GM19099 (cell line): ENCODE data around the gene MLYCD.

ENCODE experiments used
- POLR2A ChIP-seq: IDR thresholded peaks from 3 replicates; pipeline ENCODE4 v1.6.1; 2011; ENCODE audit warnings: low read depth; ENCODE audit not compliant: insufficient read length; ENCODE audit errors: extremely low read depth

MLYCD gene

DNA sequence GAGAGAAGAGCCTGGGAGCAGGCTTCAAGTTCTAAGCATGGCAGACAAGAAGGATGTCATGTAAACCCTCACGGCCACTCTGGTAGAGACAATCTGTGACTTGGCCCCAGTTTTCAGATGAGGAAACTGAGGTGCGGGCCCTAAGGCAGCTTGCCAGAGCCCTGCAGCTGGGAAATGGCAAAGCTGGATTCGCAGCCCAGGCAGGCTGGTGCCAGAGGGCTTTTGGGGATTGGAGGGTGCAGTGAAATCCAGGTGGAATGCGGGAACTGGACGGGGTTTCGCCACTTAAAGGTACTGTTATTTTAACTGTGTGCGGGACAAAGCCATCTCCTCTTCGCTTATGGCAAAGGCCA lies 53.6 kb downstream of the MLYCD start:
- no peak for TF ChIP-seq POLR2A

DNA sequence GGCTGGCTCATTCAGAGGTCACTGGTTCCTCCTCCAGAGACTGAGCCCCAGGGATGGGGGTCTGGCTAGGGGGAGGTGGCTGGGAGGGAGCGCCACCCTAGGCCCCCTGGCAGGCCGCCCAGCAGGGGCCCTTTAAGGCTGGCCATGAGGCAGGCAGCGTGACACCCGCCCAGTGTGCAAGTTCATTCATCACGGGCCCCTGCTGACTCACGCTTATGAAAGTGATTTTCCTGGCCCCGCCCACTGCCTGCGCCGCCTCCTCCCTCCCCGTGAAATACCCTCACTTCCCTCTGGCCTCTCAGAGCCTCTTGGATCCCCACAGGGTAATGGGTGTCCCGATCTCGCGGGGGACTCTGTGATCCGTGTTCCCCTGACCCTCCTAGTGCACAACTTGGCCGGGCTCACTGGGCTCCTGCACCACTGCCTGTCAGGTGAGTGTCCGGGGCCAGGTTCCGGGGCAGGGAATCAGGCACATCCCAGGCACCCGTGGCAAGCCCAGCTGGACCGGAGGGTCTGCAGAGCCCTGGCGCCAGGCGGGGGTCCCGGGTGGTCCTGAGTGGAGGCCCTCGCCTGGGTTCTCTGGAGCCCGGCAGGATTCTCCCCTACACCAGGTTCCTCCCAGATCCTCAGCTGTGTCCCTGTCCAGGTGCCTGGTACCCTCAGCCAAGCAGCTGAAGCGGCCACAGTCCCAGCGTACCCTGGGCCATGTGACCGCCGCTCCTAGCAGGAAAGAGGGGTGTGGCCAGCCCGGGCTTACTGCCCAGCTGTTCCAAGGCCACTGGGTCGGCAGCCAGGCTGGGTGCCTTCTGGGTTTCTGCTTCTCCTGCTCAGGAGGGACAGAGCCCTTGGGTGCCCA lies 54.3 kb downstream of the MLYCD start, which contains the start of gene OSGIN1:
OSGIN1 (plus strand) TSS at position 301 of the 856 bp plus-strand sequence. CDS start 4,432 bp downstream, outside the sequence.
- peak; percentile 54 for TF ChIP-seq POLR2A

DNA sequence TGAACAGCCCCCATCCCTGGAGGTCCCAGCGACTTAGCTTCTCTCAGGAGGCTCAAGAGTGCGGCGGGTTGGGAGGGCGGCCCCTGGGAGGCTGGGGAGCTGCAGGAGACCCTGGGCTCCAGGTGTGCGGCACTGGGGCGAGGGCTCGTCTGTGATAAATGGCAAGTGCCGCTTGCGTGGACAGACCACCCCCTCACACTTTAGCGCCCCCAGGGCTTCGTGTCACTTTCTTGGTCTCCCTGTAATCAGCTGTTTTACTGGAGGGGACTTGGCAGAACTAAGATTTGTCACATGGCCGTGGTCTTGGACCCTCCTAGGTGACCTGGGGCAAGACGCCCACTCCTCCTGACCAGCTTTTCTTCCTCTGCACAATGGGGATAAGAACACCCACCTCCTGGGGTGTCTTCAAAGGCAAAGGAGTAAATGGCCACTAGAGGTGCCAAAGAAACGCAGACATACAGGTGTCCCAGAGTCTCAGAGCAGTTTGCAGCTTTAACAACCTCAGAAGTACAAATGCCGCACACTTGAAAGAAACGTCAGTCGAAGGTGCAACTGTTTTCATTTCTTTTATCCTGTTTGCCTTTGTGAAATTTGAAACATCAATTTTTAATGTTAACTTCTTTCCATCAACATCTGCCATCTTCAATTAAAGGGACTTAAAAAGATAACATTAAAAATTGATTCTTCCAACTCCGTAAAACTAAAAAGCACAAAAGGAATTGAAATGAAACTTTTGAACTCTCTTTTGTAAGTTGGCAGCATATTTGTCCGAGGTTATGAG lies 55.1 kb downstream of the MLYCD start:
- no peak for TF ChIP-seq POLR2A

DNA sequence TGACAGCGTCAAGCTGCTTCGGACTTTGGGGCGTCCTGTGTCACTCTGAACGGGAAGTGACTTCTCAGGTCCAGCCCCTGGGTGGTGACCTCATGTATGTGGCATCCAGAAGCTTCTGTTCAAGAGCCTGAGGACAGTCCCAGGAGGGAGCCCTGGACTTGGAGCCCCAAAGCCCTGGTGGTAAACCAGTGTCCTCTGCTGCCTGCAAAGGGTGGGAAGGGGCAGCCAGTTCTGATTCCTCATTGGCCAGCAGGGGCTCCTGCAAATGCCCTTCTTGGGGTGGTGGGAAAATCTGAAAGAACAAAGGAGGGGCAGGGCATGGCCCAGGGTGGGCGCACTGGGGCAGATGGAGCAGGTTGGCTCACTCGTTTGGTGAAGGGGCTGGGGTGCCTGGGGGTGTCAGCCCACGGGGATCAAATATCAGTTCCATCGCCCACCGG lies 55.7 kb downstream of the MLYCD start:
- TF ChIP-seq POLR2A, result no peak

DNA sequence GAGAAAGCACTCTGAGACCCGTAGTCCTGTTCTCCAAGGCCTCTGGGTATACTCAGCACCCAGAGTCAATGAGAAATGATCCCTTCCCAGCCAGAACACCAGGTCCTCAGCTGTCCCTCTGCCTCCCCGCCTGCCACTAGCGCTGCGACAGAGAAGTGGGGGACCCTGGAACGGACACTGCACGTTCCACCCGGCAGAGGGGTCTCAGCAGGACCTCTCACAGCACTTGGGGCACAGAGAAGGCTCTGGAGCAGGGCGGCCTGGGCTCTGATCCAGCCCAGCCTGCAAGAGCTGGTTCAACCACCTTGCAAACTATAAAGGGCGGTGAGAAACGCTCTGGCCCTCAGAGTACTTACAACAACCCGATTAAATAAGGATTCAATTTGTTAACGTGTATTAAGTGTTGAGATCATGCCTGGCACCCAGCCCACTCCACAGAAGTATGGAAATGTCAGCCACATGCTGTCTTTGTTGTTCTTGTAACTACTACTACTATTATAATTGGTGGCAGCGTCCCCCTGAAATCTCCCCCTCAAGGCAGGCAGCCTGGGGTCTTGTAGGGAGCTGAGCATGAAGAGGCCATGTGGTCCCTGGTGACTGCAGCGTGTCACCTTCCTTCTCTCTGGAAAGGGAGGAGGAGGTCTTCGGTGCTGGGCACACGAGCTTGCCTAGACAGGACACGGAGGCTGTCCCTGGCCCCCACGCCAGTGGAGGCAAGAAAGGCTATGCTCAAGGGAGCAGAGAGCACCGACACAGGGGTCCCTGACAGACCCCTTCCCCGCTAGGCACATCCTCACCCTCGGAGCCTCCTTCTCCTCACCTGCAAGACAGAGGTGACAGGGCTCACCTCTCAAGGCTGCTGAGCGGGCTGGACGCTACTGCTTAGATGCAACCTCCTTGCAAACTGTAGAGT lies 56.6 kb downstream of the MLYCD start:
- TF ChIP-seq POLR2A, result no peak

DNA sequence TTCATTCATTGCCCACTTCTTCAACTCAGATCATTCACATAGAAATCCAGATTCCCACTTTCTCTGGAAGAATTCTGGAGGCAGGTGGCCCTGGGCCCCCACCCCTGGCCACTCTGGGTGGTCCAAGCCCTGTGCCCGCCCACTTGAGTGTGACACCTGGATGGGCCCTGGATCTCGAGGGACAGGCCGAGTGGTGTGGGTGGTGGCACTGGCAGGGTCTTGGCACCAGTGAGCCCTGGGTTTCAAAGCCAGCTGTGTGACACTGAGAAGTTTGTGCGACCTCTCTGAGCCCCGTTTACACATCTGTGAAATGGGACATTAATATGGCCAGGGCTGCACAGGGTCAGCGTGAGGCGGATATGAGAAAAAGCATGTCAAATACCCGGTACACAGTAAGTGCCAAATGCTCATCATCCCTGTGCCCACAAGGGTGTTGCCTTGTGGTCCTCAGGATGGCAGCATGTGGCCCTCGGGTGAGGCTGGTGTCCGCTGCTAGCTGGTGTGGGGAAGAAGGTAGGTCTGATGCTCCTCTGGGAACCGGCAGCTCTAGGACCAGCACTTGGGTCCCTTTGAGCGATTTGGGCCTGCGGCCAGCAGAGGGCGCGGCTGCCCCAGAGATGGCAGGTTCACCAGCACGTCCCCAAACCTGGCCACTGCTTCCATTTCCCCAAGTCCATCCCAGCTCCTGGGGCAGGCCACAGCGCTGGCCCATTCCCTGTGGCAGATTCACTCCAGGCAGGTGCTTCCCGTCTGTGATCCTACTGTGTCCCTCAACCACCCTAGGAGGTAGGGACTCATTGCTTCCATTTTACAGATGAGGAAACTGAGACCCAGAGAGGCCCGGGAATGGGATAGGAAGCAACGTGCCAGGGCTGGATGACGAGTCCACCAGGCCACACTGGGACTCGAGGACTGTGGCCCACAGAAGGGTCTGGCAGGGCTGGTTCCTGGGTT lies 57.7 kb downstream of the MLYCD start:
- no peak for TF ChIP-seq POLR2A

DNA sequence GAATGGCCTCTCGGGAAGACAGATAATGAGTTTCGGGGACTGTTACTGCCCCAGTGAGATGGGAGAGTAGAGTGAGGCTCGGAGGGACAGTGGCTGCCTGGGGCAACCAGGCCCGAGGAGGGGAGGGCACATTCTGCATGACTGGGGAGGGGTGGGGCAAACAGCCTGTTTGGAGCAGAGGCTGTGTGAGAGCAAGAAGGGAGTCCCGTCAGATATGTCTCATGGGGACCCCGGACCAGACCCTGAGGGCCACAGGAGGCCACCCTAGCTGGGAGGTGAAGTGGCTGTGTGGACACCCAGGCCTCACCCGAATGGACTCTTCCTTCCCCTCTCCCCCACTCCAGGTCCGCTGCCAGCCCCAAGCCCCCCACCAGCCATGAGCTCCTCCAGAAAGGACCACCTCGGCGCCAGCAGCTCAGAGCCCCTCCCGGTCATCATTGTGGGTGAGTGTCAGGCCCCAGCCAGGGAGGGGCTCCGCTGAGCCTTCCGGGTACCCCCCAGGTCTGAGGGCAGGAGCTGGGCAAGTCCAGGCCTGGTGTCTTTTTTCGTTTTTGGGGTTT lies 58.5 kb downstream of the MLYCD start:
- no peak for TF ChIP-seq POLR2A

DNA sequence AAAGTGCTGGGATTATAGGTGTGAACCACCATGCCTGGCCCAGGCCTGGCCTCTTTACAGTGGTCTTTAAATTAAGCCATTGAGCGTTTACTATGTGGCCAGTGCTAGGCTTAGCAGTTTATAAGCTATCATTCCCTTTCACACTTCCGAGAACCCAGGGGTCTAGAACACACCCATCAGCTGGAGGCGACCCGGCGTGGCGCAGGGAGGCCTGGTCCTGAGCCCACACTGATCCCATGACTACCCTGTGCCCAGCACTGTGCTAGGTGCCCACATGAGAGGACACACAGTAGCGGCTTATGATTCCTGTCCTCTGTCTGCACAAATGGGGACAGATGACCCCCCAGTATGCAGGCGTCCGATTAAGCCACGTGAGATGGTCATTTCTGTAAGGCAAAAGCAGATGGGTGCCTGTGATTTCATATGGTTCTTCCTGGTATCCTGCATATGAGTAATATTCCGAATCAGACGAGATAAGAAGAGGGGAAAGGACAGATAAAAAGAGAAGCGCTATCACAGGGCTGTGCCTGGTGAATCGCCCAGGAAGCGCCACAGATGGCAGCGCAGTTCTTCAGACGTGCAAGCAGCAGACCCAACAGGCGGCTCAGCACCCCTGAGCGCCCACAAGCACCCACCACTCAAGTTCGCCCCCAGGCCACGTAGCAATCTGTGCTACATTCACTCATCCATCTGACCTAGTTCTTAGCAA lies 59.4 kb downstream of the MLYCD start:
- no peak for TF ChIP-seq POLR2A

DNA sequence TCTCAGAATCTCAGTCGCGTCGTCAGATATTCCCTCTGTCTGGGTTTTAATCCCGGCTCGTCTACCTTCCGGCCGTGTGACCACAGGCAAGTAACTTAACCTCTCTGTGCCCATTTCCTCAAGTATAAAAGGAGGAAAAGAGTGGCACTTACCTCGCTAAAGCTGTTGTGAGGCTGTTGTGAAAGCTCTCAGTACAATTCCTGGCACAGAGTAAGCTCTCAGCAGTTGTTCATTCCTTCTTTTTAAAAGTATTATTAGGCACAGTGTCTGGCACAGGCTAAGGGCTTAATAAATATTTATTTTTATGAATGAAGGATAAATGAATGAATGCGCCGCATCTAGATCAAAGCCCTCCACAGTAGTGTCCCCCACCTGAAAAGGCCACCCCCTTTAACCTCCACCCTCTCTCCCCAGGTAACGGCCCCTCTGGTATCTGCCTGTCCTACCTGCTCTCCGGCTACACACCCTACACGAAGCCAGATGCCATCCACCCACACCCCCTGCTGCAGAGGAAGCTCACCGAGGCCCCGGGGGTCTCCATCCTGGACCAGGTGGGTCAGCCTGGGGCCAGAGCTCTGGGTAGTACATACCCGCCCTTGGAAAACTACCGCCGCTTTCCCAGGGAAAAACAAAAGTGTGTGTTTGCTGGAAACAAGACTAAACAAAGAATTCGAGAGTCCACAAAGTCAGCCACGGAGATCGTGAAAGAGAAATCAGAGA lies 60.1 kb downstream of the MLYCD start:
- no peak for TF ChIP-seq POLR2A

DNA sequence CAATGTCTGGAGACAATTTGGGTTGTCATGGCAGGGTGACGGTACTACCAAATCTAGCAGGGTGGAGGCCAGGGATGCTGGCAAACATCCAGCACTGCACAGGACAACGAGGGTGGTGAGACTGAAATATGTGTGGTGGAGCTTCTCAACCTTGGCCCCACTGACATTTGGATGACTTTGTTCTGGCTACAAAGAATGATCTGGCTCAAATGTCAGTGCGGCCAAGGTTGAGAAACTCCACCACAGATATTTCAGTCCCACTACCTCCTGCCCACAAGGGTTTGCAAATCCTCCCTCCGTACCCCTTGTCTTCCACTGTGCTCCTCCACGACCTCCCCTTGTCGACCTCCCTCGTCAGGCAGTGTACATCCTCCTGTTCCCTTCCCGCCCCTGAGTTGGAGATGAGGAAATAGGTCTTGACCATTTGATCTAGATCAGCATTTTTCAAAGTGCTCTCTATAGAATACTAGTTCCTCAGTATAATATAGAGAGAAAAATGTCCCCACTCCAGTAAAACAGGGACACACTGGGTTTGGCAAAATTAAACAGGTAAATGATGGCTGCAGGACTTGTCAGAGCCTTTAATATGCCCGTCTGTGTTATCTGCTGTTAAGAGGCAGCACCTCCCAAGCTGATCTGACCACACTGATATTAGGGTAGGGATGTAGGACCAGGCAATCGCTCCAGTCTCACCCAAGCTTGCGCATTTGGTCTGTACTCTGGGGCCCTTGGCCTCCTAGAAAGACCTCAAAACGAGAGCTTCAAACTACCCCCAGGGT lies 60.9 kb downstream of the MLYCD start:
- TF ChIP-seq POLR2A, result no peak

DNA sequence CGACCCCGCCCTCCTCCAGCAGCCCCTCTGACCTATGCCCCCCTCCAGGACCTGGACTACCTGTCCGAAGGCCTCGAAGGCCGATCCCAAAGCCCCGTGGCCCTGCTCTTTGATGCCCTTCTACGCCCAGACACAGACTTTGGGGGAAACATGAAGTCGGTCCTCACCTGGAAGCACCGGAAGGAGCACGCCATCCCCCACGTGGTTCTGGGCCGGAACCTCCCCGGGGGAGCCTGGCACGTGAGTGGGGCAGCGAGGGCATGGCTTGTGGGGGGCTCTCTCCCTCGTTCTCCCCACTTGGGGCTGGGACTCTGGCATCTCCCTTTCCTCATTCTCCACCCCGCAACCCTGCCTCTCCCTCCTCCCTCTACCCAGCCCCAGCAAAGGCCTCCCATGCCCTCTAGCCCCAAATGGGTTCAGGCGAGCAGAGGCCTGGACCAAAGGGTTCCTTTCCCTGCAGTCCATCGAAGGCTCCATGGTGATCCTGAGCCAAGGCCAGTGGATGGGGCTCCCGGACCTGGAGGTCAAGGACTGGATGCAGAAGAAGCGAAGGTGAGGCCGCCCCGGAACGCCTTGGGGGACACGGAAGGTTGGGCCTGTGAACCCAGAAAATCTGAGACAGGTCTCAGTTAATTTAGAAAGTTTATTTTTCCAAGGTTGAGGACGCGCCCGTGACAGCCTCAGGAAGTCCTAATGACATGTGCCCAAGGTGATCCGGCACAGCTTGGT lies 61.8 kb downstream of the MLYCD start:
- TF ChIP-seq POLR2A, result no peak
